NCI-H2107 treated with DMSO at 0.1 percent for 48 hours (cell line): ENCODE measurements around the gene ONECUT1.
A peak's percentile ranks its signal among the peaks of the same experiment; 100 is the strongest.

Experiments
- DNase-seq: peaks from one replicate; lab custom pipeline; 2025; ENCODE audit not compliant: unreplicated experiment; lab: John Stamatoyannopoulos, UW

The ONECUT1 gene

GRCh38 chr15:52733696-52734255 lies 56.4 kb downstream of the ONECUT1 start:
- no peak for DNase-seq

GRCh38 chr15:52733088-52733487 lies 57.0 kb downstream of the ONECUT1 start:
- DNase-seq, result no peak

DNA sequence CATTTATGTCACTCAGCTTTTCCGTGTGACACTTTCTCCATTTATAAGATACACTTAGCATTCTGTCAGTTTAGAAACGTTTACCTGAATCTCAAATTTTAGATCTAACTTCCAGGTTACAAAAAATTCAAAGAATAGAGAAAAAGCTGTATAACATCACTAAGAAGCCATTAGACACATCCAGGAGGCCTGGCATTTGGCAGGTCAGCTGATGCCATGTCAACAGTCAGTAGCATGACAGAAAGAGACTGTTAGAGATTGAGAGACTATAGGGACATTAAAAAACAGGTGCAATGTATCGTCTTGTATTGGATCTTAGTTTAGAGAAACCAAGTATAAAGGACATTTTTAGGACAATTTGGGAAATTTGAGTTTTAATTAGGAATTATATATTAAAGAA lies 57.6 kb downstream of the ONECUT1 start:
- no peak for DNase-seq

DNA sequence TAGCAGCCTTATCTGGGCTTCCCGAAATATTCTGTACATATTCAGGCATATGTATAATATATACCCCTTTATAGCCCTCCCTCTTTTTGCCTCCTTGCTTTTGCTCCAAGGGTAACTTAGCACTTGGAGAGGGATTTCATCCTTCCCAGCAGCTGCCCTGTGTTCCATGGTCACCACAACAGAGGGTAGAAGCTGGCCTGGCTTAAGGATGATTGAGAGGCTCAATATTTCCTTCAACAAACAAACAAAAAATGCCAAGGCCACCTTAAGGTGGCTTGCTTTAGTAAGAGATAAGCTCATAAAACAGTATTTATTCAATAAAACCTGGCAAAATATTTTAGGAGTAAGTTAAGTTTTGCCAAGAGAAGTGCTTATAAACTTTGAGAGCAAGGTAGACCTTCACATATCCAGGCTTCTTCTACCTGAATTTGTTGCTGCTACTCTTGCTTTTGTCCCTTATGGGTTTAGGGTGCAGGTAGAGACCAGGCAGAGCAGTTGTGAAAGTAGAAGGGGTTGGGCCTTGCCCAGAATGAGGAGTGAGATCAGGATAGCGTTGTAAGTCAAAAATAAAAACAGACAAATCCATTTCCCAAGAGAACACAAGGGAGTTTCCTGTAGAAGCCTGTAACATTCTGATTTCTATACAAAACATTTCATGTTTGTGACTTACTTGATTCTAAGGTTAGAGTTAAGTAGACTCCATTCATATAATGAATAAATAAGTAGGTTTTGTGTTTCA lies 58.2 kb downstream of the ONECUT1 start:
- DNase-seq, result no peak

DNA sequence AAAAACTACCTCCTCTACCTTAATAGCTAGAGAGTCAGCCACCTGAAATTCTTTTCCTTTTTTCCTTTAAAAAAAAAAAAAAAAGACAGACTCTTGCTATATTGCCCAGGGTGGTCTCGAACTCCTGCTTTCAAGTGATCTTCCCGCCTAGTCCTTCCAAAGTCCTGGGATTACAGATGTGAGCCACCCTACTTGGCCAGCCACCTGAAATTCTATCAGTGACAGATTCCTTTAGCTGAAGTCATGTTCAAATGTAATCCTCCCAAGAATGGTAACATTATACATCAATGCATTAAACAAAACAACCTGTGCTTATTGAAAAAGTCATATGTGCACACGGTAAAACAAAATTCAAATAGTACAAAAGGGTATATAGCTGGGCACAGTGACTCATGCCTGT lies 59.1 kb downstream of the ONECUT1 start:
- DNase-seq, result no peak

DNA sequence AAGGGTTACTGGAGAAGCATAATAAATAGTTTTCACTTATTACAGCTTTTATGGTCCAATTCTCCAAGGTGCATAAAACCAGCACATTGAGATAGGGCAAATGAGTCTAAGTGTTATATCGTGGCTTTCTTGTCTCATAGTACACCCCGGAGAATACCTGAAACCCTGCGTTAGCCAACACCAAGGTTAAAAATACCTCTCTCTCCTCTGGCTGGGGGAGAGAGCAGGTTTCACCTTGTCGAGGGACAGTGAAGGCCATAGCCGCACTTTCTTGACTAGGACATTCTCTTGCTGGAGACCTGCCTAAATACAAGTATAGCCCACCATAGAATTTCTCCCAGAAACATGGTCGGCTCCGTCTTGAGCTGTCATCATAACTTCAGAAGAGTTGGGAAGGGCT lies 59.5 kb downstream of the ONECUT1 start:
- DNase-seq, result no peak

- no peak for DNase-seq
These were observed 60.0 kb downstream of the ONECUT1 start for GRCh38 chr15:52730173-52730572.

DNA sequence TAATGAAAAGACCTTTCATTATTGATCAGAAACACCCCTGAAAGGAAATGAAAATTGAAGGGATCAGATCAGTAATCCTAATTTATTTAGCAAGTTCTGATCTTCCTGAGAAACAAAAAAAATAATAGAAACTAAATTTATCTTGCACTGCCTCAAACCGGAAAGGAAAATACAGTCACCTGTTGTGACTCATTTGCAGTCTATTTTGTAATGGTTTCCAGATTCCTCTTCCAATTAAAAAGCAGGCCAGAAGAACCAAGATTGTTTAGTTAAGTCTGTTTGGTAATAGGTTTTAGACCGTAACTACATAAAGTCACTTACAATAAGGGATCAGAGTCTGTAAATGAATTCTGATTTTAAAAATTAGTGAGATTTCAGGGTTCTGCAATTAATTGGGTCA lies 61.2 kb downstream of the ONECUT1 start:
- no peak for DNase-seq

DNA sequence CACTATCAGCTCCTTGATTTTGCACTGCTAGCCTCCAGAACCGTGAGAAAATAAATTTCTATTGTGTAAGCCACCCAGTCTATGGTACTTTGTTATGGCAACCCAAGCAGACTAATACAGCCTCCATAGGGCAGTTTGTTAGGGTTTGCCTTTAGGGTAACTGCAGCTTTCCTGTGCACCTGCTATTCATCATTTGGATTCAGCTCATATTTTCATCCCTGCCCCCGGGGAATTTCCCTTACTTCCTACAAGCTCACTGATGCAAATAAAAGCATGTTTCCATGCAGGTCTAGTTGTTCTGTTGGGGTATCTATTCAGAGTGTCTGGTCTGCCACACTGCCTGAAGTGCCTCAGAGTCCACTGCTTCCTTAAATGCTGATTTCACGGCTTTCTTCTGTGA lies 62.3 kb downstream of the ONECUT1 start:
- DNase-seq, result peak; percentile 12

DNA sequence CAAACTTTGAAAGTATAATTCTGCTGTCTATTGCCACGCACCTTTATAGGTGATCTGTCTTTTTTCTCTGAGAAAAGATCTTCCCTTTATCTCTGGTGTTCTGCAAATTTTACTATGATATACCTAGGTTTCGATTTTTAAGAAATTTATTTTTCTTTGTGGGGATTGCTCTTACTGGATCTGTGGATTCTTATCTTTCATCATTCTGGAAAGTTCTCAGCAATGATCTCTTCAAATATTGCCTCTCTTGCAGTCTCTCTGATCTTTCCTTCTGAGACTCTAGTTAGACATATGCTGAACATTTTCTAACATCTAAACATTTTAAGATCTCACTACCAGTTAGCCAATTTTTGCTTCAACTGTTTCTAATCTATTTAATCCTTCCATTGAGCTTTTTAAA lies 63.9 kb downstream of the ONECUT1 start:
- DNase-seq, result no peak

DNA sequence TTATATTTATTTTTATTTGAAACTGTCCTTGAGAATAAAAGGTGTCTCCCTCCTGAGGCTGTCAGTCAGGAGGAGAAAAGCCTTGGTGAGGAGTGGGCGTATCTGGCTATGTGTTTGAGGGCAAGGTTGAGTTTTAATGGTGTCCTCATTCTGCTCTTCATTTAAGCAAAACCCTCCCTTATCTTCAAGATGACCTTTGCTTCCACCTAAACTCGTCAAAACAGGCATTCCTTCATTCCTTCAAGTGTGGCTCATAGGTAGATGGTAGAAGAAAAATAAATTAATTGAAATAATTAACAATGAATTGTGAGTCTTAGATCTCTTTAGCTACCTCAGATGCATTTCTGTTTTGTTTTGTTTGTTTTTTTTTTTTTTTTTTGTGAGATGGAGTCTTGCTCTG lies 71.6 kb downstream of the ONECUT1 start:
- no peak for DNase-seq

DNA sequence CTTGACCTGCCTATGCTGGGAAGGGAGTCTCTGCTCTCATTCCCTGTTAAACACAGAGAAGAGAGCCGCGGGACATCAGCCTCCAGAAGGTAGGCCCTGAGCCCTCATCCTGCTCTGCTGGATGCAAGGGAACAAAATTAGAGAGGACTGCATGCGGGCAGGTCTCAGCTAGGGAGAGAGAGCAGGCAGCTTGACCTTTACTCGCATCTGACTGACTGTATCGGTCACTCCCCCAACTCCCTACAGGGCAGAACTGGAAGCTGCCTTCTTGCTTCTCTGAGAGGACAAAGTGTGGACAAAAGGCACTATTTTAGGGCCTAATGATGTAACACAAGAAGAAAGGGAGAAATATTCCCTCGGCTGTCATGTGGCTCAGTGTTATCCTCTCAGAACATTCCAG lies 72.2 kb downstream of the ONECUT1 start:
- no peak for DNase-seq

- no peak for DNase-seq
These were observed 72.7 kb downstream of the ONECUT1 start for GRCh38 chr15:52717481-52717880.

DNA sequence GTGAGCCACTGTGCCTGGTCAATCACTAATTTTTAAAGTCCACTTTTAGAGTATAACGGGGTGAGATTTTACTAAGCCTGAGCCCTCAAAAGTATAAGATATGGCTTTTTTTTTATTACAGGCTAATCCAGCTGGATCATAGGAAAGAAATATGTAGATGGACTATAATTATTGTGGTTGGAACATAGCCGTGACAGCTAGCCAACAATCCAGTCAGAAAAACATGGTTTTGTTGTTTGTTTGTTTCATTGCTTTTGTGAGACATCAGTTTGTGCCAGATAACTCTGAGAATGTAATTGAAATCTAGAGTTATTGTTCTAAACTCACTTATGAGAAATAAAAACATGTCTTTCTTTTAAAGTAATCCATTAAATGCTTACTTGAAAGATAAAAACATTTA lies 73.6 kb downstream of the ONECUT1 start:
- DNase-seq, result no peak

- DNase-seq, result no peak
These were observed 74.7 kb downstream of the ONECUT1 start for GRCh38 chr15:52715411-52715810.

- DNase-seq, result no peak
These were observed 75.2 kb downstream of the ONECUT1 start for GRCh38 chr15:52714968-52715367.

DNA sequence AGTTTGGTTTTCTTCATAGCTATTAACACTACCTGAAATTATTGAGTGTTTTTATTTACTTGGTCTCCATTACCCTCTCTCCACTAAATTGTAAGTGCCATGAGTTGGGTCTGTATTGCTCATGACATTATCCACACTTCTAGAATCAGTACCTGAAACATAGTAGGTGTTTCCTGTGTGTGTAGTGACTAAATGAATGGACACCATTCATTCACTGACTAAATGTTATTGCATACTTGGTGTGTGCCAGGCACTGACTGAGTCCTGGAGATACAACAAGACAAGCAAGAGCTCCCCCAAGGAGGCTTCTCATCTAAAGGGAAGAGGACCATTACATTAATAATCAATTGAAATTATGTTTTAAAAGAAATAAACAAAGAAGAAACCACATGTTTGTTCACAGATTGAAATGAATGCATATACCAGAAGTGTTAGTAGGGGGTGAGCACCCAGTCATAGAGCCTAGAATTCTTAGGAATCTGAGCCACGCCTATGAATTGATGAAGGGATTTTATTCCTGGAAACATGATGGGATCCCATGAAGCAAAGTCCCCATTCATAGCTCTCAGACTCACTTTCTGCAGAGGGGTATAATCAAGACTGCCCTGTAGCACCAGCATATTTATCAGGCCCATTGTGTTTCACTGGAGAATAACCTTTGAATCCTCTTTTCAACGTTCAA lies 79.3 kb downstream of the ONECUT1 start:
- no peak for DNase-seq

DNA sequence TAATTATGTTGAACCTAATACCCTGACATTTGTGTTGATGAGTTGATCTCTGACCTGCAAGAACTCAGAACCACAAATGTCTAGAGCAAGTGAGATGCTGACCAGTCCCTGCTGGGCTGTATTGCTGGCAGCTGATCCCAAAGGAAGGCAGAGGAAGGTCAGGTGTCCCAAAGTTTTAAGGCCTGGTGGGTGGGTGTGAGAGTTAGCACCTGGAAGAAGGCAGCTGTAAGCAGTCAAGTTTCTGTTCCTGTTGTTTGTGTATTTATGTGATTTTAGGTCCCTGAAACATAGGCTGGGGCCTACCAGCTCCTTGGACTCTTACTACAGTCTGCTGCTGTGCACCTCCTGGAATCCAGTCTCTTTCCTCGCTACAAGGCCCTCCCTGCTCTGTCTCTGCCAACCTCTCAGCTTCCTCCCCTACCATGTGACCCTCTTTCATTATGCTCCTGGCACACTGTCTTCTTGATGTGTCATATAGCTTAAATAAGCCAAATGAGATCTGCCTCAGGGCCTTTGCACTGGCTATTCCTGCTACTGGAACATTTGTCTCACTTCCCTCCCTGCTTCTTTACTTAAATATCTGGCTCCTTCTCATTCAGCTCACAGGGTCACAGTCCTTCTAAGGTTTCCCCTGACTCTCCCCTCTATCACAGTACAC lies 80.0 kb downstream of the ONECUT1 start:
- DNase-seq, result no peak

GRCh38 chr15:52709187-52709981 lies 80.8 kb downstream of the ONECUT1 start:
- DNase-seq, result no peak
